T-helper 22 cell (primary cell): ENCODE measurements around the gene REC114.
"Not testable (repeated sequence)": the region's sequence is repeated elsewhere in the genome, so short reads cannot be mapped to it uniquely, and the experiment has no call there.

Experiments
- DNase-seq: peaks from one replicate; pipeline ENCODE4 v3.0.0-alpha.2; 2020; ENCODE audit warnings: low read depth

REC114 gene

DNA sequence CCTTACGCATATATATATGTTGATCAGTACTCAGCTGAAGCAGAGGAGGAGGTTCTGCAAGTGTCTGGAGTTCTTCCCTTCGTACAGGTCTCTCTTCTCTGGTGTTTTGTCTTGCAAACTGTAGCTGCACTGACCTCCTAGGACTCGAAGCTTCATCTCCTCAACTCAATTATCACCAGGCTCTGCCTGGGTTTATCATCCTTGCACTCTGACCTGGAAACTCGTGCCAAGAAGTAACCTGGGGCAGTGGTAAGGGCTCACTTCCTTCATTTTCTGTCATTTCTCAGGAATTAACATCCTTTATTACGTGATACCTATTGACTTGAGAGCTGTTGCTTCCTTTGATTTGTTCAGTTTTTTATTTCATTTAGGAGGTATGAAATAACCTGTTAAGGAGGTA, 14.4 kb downstream of the REC114 start:
- no peak for DNase-seq

- no peak for DNase-seq
Measured at GRCh38 chr15:73460662-73461061, 17.7 kb downstream of the REC114 start.

DNA sequence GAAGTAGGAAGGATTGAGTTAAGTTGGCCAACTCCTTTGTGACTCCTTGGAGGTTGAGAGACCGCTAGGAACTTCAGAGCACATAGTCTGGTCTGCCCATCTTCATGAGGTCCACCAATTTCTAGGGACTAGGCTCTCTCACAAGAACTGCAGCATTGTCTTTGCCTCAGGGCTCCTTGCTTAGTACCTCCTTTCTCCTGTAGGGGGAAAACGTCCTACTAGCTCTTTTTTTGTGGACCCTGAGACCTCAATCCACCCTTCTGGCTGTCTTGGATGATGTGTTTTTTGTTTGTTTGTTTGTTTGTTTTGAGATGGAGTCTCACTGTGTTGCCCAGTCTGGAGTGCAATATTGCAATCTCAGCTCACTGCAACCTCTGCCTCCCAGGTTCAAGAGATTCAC, 21.6 kb downstream of the REC114 start:
- no peak for DNase-seq

DNA sequence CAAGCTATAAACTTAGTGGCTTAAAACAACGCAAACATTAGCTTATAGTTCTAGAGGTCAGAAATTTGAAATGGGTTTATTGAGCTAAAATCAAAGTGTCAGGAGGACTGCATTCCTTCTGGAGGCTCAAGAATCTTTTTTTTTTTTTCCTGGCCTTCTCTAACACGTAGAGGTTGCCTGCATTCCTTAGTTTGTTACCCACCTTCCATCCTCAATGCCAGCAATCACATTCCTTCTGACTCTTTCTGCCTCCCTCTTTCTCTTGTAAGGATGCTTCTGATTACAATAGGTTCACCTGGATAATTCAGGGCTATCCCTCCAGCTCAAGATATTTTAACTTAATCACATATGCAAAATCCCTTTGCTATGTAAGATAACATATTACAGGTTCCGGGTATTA, 24.8 kb downstream of the REC114 start:
- DNase-seq: no peak

DNA sequence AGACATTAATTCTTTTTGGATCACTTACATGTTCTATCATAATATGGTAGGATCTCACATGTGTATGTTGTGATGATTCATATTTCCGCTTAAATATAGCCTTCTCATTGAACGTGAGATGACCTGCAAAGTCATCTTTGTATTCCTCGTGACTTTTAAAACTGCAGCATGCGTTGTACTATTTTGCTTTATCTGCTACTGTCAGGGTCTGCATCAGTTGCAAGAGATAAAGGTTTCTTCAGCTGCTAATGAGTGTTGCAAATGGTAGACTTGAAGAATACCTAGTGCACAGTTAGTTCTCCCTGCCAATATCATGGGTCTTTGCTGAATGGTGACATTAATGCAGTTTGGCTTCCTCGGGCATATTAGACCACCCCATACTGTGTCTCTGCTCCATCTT, 31.8 kb downstream of the REC114 start:
- no peak for DNase-seq

DNA sequence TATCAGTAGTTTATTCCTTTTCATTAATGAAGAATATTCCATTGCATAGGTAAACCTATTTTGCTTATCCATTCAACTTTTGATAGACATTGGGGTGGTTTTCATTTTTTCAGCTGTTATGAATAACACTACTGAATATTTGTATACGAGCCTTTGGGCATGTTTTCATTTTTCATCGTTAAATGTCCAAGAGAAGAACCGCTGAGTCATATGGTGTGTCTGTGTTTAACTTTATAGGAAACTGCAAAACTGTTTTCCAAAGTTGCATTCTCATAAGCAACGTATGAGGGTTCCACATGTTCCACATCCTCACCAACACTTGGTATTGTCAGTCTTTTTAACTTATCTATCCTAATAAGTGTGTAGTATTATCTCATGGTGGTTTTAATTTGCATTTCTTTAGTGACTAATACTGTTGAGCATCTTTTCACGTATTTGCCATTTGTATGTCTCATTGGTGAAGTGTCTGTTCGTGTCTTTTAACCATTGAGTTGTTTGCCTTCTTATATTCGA, 33.8 kb downstream of the REC114 start:
- DNase-seq: no peak

DNA sequence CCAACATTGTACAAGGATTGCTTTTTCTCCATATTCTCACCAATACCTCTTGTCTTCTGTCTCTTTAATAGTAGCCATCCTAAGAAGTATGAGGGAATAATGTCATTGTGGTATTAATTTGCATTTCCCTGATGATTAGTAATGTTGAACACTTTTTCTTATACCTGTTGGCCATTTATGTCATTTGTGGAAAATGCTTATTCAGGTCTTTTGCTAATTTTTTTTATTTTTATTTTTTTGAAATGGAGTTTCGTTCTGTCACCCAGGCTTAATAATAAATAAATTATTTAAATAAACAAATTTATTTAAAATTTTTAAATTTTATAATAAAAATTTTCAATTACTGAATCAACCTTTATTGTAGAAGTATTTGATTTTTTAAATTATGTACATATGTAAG, 37.1 kb downstream of the REC114 start:
- DNase-seq: no peak

- DNase-seq: no peak
Measured at GRCh38 chr15:73482166-73482565, 39.2 kb downstream of the REC114 start.

GRCh38 chr15:73483053-73483452, 40.1 kb downstream of the REC114 start:
- DNase-seq: no peak

GRCh38 chr15:73485372-73485771, 42.4 kb downstream of the REC114 start:
- DNase-seq: no peak

GRCh38 chr15:73485885-73486284, 42.9 kb downstream of the REC114 start:
- DNase-seq: not testable (repeated sequence)

- no peak for DNase-seq
Measured at GRCh38 chr15:73488698-73489097, 45.7 kb downstream of the REC114 start.

DNA sequence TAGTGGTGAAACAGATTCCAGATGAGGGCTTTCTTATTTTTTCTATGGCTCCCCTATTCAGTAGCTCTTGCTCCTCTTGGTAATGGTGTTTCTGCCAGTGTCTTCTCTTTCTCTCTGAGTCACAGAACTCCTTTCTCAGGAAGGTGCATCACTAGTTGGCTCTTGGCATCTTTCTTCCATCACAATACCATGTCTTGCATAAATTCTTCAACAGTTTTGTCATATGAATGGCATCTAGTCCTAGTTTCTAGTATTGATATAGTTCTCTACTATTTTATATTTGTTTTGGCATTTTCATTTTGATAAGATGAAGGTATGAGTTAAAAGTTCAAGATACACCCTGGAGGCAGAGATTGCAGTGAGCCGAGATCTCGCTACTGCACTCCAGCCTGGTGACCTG, 51.0 kb downstream of the REC114 start:
- DNase-seq: no peak

DNA sequence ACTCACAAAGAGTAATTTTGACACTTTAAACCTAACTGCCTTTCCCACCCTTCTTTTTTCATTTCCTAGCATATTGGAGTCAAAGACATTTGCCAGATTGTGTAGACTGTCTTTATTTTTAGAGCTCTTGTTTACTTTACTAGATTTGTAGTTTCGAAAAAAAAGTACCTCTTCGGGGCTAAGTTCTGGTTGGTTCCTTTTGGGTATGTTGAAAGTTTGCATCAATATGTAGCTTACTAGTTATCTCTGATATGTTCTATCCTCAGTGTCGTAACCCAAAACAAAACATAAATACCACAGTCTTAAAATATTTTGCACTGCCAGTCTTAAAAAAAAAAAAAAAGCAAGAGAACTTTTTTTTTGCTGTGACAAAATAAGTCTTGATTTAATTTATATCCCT, 52.2 kb downstream of the REC114 start:
- DNase-seq: no peak

- DNase-seq: no peak
Measured at GRCh38 chr15:73500696-73501095, 57.7 kb downstream of the REC114 start.

DNA sequence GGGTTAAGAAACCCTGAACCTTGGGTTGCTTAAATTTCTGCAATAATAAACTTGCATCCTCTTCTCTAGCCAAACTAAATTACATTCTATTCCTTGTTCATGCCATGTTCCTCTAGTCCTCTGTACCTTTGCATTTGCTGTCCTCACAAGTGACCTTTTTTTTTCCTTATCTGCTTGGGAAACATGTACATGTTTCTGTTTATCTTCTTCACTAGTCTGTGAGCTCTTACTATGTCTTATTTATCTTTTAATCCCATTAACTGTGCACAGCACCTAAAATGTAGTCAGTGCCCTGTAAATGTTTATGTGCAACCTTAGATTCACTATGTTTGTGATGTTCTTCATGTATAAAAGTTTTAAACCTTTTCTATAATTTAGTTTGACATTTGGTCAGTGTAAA, 61.9 kb downstream of the REC114 start:
- no peak for DNase-seq

DNA sequence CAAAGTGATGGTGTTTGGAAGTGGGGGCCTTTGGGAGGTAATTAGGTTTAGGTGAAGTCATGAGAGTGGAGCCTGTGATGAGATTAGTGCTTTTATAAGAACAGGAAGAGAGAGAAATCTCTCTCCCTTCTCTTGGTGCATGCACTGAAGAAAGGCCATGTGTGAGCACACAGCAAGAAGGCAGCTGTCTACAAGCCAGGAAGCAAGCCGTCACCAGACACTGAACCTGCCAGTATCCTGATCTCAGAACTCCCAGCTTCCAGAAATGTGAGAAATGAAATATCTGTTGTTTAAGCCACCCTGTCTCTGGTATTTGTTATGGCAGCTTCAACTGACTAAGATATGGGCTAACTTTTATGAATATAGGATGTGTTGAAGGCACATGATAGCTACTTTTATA, 72.6 kb downstream of the REC114 start:
- DNase-seq: no peak

- DNase-seq: no peak
Measured at GRCh38 chr15:73517566-73517965, 74.6 kb downstream of the REC114 start.

DNA sequence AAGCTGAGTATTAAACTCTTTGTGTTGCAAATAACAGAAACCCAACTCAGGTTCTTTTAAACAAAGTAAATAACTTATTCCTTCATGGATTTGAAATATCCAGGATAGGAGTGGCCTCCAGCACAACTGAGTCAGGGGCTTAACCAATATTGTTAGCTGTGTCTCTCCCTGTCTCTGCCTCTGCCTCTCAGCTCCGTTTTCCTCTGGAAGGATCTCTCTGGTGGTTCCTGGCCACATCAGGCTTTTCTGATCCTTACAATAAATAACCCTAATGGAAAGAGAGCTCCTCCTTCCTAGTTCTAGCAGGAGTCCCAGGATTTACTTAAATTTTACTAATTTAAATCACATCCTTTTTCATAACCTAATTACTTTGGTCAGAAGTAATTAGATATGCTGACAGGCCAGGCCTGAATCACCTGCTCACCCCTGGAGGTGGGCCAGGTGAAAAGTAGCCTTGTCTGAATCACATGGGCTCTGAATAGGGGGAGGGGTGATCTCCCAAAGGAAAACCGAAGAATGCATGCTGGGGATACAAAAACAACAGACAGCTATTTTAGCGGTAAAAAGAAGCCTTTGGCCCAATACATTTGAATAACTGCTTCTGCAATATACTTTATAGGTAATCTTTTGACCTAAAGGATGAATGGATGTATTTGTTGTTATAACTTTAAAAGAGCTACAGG, 75.4 kb downstream of the REC114 start:
- DNase-seq: no peak

- no peak for DNase-seq
Measured at GRCh38 chr15:73518876-73519733, 76.1 kb downstream of the REC114 start.

GRCh38 chr15:73522011-73522410, 79.0 kb downstream of the REC114 start:
- no peak for DNase-seq

DNA sequence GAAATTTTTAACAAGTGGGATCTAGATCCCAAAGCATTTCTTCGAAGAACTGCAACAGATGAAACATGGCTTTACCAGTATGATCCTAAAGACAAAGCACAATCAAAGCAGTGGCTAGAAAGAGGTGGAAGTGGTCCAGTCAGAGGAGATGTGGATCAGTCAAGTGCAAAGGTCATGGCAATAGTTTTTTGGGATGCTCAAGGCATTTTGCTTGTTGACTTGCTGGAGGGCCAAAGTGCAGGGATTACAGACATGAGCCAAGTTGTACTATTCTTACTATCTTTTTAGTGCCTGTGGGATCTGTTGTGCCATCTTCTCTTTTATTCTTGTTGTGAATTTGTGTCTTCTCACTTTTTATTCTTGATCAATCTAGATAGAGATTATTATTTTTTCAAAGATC, 82.0 kb downstream of the REC114 start:
- no peak for DNase-seq

DNA sequence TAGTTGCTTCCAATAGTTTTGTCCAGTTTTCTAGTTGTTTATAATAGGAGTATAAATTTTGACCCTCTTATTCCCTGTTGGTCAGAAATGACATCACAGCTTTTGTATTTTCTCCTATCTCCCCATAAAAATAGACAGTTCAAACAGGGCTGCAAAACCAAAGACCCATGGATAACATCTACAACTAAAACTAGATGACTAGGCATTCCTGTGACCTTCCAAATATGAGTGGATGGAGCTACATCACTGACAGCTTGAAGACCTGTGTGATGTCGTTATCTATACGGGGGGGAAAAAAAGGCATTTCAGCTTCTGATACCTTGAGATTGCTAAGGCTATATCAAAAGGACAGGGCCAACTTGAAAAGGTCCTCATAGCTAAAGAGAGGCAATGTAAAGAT, 84.6 kb downstream of the REC114 start:
- no peak for DNase-seq
